HepG2 (cell line): Measurements from ENCODE around the gene AFG1L. TPM values are rescaled to one million over a fixed set of nuclear protein-coding genes. Genes with fewer than 3 reads are reported as not detected.

Source experiments
- CCDC6 ChIP-seq: sonication (generic); formaldehyde crosslinking; IDR thresholded peaks from 2 replicates; pipeline ENCODE4 v1.8.1; 2022; ENCODE audit warnings: mild to moderate bottlenecking, missing genetic modification reagents, moderate library complexity
- HMGA1 ChIP-seq: sonication (generic); formaldehyde crosslinking; conservative IDR thresholded peaks from 2 replicates; pipeline ENCODE4 v1.4.0; 2020; ENCODE audit warnings: missing genetic modification reagents
- KAT7 ChIP-seq: IDR thresholded peaks from 2 replicates; pipeline ENCODE4 v1.6.1; 2018; ENCODE audit warnings: borderline replicate concordance, missing compliant biosample characterization
- KAT8 ChIP-seq: IDR thresholded peaks from 2 replicates; pipeline ENCODE4 v1.6.1; 2016; ENCODE audit warnings: missing genetic modification reagents, missing compliant biosample characterization
- LCORL ChIP-seq, 2 experiments: fragments of 450-650 bp in 1 of 2; sonication (generic) in 1 of 2; formaldehyde crosslinking in 1 of 2; IDR thresholded peaks; 2 replicates each; pipeline versions ENCODE4 v1.5.0 to v1.6.1; 2017 to 2020; ENCODE audit warnings: antibody characterized with exemption in 1 of 2, missing genetic modification reagents in 1 of 2
- MXI1 ChIP-seq: IDR thresholded peaks from 3 replicates; pipeline ENCODE4 v1.6.1; 2012; ENCODE audit warnings: low read depth, low read length, inconsistent platforms, borderline replicate concordance
- REPIN1 ChIP-seq: sonication (generic); formaldehyde crosslinking; IDR thresholded peaks from 2 replicates; pipeline ENCODE4 v1.8.0; 2022; ENCODE audit warnings: missing genetic modification reagents, low read depth, mild to moderate bottlenecking, borderline replicate concordance
- SMYD3 ChIP-seq: sonication (generic); formaldehyde crosslinking; IDR thresholded peaks from 2 replicates; pipeline ENCODE4 v1.8.1; 2023; ENCODE audit warnings: mild to moderate bottlenecking, missing genetic modification reagents
- ZFP90 ChIP-seq: sonication (generic); formaldehyde crosslinking; IDR thresholded peaks from 2 replicates; pipeline ENCODE4 v1.8.0; 2022; ENCODE audit warnings: missing genetic modification reagents, mild to moderate bottlenecking, inconsistent platforms, borderline replicate concordance
- ZNF143 ChIP-seq: sonication (generic); formaldehyde crosslinking; IDR thresholded peaks from 2 replicates; pipeline ENCODE4 v1.4.0; 2020; ENCODE audit warnings: missing genetic modification reagents
- ZNF17 ChIP-seq: sonication (generic); formaldehyde crosslinking; IDR thresholded peaks from 2 replicates; pipeline ENCODE4 v1.5.0; 2020; ENCODE audit warnings: mild to moderate bottlenecking, missing genetic modification reagents
- ZNF225 ChIP-seq: sonication (generic); formaldehyde crosslinking; IDR thresholded peaks from 2 replicates; pipeline ENCODE4 v1.4.0; 2020; ENCODE audit warnings: mild to moderate bottlenecking, missing genetic modification reagents
- ZNF282 ChIP-seq: fragments of 450-650 bp; IDR thresholded peaks from 2 replicates; pipeline ENCODE4 v1.6.1; 2018; ENCODE audit not compliant: partially characterized antibody
- ZNF891 ChIP-seq: sonication (generic); formaldehyde crosslinking; IDR thresholded peaks from 2 replicates; pipeline ENCODE4 v1.5.0; 2020; ENCODE audit warnings: mild to moderate bottlenecking, missing genetic modification reagents
- polyA plus RNA-seq, 8 experiments: library from polyadenylated mRNA; depleted of rRNA in 3 of 8; stranded (reverse) in 7 of 8; unstranded in 1 of 8; fragments of >200 nt; fragmentation: Illumina TruSeq in 4 of 8; extraction: Trizol in 4 of 8; gene quantifications; 2 replicates each; pipeline versions ENCODE4 v1.2.1 to v1.2.3, GENCODE V29; 2011 to 2016; ENCODE audit warnings: low read depth in 4 of 8, missing spikeins in 1 of 8, mixed read lengths in 1 of 8; ENCODE audit not compliant: insufficient read depth in 1 of 8
- total RNA-seq, 5 experiments: library from RNA; depleted of rRNA; stranded (reverse); fragments of >200 nt; fragmentation: Illumina TruSeq; extraction: Trizol; gene quantifications; 2 replicates each; pipeline ENCODE4 v1.2.3, GENCODE V29; 2016; ENCODE audit warnings: low read depth in 1 of 5
- TF ChIP-seq, protein P1 (sequence below): IDR thresholded peaks from 2 replicates; pipeline ENCODE4 v1.6.1; 2016
- TF ChIP-seq, protein P2 (sequence below): sonication (generic); formaldehyde crosslinking; IDR thresholded peaks from 2 replicates; pipeline ENCODE4 v1.9.0; 2021; ENCODE audit warnings: missing genetic modification reagents, borderline replicate concordance
- TF ChIP-seq, protein P3 (sequence below): sonication (generic); formaldehyde crosslinking; IDR thresholded peaks from 2 replicates; pipeline ENCODE4 v1.5.0; 2020; ENCODE audit warnings: missing genetic modification reagents
- TF ChIP-seq, protein P4 (sequence below): sonication (generic); formaldehyde crosslinking; IDR thresholded peaks from 2 replicates; pipeline ENCODE4 v1.5.0; 2020; ENCODE audit warnings: missing genetic modification reagents
- TF ChIP-seq, protein P5 (sequence below): sonication (generic); formaldehyde crosslinking; IDR thresholded peaks from 2 replicates; pipeline ENCODE4 v1.8.1; 2023; ENCODE audit warnings: mild to moderate bottlenecking, missing genetic modification reagents
- TF ChIP-seq, protein P6 (sequence below): sonication (generic); formaldehyde crosslinking; IDR thresholded peaks from 2 replicates; pipeline ENCODE4 v1.4.0; 2020; ENCODE audit warnings: low read depth, mild to moderate bottlenecking, missing genetic modification reagents

AFG1L gene
- total and polyA plus RNA-seq, 2 of the 13 experiments (the other 11 are each of a cell fraction or from before 2014, with no cell fraction given) = 3.1 to 14.0 TPM

DNA sequence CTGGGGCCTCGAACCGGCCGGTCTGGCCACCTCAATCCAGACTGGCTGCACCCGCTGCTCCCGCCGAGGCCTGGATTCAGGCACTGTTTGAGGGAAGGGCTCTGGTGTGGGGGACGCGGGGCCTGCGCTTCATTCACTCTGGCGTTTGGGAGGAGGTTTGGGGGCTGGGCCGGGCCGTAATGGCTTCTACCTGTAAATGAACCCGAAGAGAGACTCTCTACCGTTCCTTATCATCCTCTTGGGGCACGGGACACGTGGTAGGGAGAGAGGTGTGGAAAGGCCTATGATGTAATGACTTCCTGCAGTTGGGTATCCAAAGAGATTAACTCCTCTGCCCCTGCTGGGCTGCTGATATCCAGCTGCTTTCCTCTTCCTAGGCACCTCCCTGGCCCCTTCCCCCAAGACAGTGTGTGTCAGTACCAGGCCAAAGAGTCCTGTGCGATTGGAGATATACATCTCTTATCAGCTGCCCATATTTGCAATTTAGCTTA lies 267.7 kb downstream of the AFG1L start (continued):
- TF ChIP-seq ZNF143 (CRISPR knock-in tag) (no peak), ZNF17 (no peak), KAT8 (CRISPR knock-in tag) (peak; percentile 59; the same call in 1 of the 2 replicates), LCORL (IDR thresholded peaks at IDR 0.05) (no peak), LCORL (CRISPR knock-in tag; IDR thresholded peaks at IDR 0.05) (0 out of 2 replicates have a peak, but pooled peaks have one; percentile 51), CCDC6 (CRISPR knock-in tag) (no peak), ZNF891 (CRISPR knock-in tag) (peak; percentile 45; the same call in 1 of the 2 replicates), SMYD3 (CRISPR knock-in tag) (no peak), KAT7 (peak; percentile 77), ZNF282 (no peak), ZFP90 (CRISPR knock-in tag) (no peak), HMGA1 (CRISPR knock-in tag) (no peak), REPIN1 (CRISPR knock-in tag) (no peak), MXI1 (peak; percentile 78; the same call in 2 of the 3 replicates), ZNF225 (CRISPR knock-in tag) (no peak)
- TF ChIP-seq, protein P1, sequence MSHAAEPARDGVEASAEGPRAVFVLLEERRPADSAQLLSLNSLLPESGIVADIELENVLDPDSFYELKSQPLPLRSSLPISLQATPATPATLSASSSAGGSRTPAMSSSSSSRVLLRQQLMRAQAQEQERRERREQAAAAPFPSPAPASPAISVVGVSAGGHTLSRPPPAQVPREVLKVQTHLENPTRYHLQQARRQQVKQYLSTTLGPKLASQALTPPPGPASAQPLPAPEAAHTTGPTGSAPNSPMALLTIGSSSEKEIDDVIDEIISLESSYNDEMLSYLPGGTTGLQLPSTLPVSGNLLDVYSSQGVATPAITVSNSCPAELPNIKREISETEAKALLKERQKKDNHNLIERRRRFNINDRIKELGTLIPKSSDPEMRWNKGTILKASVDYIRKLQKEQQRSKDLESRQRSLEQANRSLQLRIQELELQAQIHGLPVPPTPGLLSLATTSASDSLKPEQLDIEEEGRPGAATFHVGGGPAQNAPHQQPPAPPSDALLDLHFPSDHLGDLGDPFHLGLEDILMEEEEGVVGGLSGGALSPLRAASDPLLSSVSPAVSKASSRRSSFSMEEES (CRISPR knock-in tag) = peak; percentile 80
- TF ChIP-seq, protein P2, sequence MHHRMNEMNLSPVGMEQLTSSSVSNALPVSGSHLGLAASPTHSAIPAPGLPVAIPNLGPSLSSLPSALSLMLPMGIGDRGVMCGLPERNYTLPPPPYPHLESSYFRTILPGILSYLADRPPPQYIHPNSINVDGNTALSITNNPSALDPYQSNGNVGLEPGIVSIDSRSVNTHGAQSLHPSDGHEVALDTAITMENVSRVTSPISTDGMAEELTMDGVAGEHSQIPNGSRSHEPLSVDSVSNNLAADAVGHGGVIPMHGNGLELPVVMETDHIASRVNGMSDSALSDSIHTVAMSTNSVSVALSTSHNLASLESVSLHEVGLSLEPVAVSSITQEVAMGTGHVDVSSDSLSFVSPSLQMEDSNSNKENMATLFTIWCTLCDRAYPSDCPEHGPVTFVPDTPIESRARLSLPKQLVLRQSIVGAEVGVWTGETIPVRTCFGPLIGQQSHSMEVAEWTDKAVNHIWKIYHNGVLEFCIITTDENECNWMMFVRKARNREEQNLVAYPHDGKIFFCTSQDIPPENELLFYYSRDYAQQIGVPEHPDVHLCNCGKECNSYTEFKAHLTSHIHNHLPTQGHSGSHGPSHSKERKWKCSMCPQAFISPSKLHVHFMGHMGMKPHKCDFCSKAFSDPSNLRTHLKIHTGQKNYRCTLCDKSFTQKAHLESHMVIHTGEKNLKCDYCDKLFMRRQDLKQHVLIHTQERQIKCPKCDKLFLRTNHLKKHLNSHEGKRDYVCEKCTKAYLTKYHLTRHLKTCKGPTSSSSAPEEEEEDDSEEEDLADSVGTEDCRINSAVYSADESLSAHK = no peak
- TF ChIP-seq, protein P3, sequence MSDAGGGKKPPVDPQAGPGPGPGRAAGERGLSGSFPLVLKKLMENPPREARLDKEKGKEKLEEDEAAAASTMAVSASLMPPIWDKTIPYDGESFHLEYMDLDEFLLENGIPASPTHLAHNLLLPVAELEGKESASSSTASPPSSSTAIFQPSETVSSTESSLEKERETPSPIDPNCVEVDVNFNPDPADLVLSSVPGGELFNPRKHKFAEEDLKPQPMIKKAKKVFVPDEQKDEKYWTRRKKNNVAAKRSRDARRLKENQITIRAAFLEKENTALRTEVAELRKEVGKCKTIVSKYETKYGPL (CRISPR knock-in tag) = no peak
- TF ChIP-seq, protein P4, sequence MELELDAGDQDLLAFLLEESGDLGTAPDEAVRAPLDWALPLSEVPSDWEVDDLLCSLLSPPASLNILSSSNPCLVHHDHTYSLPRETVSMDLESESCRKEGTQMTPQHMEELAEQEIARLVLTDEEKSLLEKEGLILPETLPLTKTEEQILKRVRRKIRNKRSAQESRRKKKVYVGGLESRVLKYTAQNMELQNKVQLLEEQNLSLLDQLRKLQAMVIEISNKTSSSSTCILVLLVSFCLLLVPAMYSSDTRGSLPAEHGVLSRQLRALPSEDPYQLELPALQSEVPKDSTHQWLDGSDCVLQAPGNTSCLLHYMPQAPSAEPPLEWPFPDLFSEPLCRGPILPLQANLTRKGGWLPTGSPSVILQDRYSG (CRISPR knock-in tag) = no peak
- TF ChIP-seq, protein P5, sequence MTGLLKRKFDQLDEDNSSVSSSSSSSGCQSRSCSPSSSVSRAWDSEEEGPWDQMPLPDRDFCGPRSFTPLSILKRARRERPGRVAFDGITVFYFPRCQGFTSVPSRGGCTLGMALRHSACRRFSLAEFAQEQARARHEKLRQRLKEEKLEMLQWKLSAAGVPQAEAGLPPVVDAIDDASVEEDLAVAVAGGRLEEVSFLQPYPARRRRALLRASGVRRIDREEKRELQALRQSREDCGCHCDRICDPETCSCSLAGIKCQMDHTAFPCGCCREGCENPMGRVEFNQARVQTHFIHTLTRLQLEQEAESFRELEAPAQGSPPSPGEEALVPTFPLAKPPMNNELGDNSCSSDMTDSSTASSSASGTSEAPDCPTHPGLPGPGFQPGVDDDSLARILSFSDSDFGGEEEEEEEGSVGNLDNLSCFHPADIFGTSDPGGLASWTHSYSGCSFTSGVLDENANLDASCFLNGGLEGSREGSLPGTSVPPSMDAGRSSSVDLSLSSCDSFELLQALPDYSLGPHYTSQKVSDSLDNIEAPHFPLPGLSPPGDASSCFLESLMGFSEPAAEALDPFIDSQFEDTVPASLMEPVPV (CRISPR knock-in tag) = no peak
- TF ChIP-seq, protein P6, sequence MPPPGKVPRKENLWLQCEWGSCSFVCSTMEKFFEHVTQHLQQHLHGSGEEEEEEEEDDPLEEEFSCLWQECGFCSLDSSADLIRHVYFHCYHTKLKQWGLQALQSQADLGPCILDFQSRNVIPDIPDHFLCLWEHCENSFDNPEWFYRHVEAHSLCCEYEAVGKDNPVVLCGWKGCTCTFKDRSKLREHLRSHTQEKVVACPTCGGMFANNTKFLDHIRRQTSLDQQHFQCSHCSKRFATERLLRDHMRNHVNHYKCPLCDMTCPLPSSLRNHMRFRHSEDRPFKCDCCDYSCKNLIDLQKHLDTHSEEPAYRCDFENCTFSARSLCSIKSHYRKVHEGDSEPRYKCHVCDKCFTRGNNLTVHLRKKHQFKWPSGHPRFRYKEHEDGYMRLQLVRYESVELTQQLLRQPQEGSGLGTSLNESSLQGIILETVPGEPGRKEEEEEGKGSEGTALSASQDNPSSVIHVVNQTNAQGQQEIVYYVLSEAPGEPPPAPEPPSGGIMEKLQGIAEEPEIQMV = no peak
